ENCODE results near the gene TMEM263. TPM values are rescaled to one million over a fixed set of nuclear protein-coding genes. Genes with fewer than 3 reads are reported as not detected.
"Not testable (repeated sequence)": the region's sequence is repeated elsewhere in the genome, so short reads cannot be mapped to it uniquely, and the experiment has no call there.

TMEM263 gene
- total and polyA plus RNA-seq, 2 experiments from 2014 or later, result 7.1 to 10.4 TPM

DNA sequence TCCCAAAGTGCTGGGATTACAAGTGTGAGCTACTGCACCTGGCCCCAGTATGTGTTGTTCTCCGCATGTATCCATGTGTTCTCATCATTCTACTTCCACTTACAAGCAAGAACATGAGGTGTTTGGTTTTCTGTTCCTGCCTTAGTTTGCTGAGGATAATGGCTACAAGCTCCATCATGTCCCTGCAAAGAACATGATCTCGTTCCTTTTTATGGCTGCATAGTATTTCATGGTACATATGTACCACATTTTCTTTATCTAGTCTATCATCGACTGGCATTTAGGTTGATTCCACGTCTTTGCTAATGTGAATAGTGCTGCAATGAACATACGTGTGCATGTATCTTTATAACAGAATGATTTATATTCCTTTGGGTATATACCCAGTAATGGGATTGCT lies 40.4 kb downstream of the TMEM263 start:
- peaks cover 15% of the 10 kb centered on the region for H3K36me3 Mint-ChIP-seq (ENCODE audit: low read depth)
- not testable (repeated sequence) for H3K4me1 Mint-ChIP-seq; ATAC-seq; H3K27me3 Mint-ChIP-seq (ENCODE audit: insufficient read depth, low read depth, poor library complexity); H4K20me1 ChIP-seq (replicated peaks; ENCODE audit: insufficient read depth); H3K36me3 ChIP-seq (ENCODE audit: insufficient read depth); H3K4me2 ChIP-seq; DNase-seq (ENCODE audit: low spot score); H3K4me3 Mint-ChIP-seq; H3F3A ChIP-seq (replicated peaks; ENCODE audit: low read depth); H3K27me3 ChIP-seq (ENCODE audit: insufficient read depth); H3K4me3 ChIP-seq; H3K9me2 ChIP-seq (ENCODE audit: insufficient read depth); H3K4me1 ChIP-seq (ENCODE audit: insufficient read depth); H2AFZ ChIP-seq; H3K27ac ChIP-seq (ENCODE audit: low read depth); H3K9me3 Mint-ChIP-seq; H3K27ac Mint-ChIP-seq; H3K79me2 ChIP-seq (replicated peaks; ENCODE audit: insufficient read depth)

DNA sequence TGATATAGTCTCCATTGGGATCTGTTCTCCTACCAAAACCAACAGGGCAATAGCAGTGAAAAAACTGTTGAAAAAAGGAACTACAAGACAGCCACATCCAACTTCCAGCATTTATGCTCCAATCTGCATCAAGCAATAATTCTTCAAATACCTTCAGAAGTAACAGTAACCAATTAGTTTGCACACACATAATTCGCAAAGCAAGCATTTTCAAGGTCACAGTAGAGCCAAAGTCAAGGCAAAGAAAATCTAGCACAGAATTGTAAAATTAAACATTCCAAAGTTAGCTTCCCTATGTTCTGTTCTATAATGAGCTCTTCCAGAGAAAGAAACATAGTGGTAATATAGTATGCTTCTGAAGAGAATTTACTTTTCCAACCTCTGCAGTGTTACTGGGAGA lies 42.2 kb downstream of the TMEM263 start:
- Histone ChIP-seq H4K20me1 (replicated peaks; ENCODE audit: insufficient read depth) (no peaks in the 10 kb centered on the region), H3K4me1 (ENCODE audit: insufficient read depth) (no peaks in the 10 kb centered on the region), H3K36me3 (ENCODE audit: insufficient read depth) (no peaks in the 10 kb centered on the region; the same call in 1 of the 2 replicates), H3K79me2 (replicated peaks; ENCODE audit: insufficient read depth) (no peaks in the 10 kb centered on the region), H3F3A (replicated peaks; ENCODE audit: low read depth) (no peaks in the 10 kb centered on the region), H3K9me2 (ENCODE audit: insufficient read depth) (no peaks in the 10 kb centered on the region), H2AFZ (no peak overlapping the region), H3K27ac (ENCODE audit: low read depth) (no peak overlapping the region), H3K4me2 (no peak overlapping the region), H3K27me3 (ENCODE audit: insufficient read depth) (no peaks in the 10 kb centered on the region), H3K4me3 (no peak overlapping the region)
- no peak for TF ChIP-seq NANOG (IDR thresholded peaks at IDR 0.05; ENCODE audit: borderline replicate concordance)
- TF ChIP-seq, protein P1, sequence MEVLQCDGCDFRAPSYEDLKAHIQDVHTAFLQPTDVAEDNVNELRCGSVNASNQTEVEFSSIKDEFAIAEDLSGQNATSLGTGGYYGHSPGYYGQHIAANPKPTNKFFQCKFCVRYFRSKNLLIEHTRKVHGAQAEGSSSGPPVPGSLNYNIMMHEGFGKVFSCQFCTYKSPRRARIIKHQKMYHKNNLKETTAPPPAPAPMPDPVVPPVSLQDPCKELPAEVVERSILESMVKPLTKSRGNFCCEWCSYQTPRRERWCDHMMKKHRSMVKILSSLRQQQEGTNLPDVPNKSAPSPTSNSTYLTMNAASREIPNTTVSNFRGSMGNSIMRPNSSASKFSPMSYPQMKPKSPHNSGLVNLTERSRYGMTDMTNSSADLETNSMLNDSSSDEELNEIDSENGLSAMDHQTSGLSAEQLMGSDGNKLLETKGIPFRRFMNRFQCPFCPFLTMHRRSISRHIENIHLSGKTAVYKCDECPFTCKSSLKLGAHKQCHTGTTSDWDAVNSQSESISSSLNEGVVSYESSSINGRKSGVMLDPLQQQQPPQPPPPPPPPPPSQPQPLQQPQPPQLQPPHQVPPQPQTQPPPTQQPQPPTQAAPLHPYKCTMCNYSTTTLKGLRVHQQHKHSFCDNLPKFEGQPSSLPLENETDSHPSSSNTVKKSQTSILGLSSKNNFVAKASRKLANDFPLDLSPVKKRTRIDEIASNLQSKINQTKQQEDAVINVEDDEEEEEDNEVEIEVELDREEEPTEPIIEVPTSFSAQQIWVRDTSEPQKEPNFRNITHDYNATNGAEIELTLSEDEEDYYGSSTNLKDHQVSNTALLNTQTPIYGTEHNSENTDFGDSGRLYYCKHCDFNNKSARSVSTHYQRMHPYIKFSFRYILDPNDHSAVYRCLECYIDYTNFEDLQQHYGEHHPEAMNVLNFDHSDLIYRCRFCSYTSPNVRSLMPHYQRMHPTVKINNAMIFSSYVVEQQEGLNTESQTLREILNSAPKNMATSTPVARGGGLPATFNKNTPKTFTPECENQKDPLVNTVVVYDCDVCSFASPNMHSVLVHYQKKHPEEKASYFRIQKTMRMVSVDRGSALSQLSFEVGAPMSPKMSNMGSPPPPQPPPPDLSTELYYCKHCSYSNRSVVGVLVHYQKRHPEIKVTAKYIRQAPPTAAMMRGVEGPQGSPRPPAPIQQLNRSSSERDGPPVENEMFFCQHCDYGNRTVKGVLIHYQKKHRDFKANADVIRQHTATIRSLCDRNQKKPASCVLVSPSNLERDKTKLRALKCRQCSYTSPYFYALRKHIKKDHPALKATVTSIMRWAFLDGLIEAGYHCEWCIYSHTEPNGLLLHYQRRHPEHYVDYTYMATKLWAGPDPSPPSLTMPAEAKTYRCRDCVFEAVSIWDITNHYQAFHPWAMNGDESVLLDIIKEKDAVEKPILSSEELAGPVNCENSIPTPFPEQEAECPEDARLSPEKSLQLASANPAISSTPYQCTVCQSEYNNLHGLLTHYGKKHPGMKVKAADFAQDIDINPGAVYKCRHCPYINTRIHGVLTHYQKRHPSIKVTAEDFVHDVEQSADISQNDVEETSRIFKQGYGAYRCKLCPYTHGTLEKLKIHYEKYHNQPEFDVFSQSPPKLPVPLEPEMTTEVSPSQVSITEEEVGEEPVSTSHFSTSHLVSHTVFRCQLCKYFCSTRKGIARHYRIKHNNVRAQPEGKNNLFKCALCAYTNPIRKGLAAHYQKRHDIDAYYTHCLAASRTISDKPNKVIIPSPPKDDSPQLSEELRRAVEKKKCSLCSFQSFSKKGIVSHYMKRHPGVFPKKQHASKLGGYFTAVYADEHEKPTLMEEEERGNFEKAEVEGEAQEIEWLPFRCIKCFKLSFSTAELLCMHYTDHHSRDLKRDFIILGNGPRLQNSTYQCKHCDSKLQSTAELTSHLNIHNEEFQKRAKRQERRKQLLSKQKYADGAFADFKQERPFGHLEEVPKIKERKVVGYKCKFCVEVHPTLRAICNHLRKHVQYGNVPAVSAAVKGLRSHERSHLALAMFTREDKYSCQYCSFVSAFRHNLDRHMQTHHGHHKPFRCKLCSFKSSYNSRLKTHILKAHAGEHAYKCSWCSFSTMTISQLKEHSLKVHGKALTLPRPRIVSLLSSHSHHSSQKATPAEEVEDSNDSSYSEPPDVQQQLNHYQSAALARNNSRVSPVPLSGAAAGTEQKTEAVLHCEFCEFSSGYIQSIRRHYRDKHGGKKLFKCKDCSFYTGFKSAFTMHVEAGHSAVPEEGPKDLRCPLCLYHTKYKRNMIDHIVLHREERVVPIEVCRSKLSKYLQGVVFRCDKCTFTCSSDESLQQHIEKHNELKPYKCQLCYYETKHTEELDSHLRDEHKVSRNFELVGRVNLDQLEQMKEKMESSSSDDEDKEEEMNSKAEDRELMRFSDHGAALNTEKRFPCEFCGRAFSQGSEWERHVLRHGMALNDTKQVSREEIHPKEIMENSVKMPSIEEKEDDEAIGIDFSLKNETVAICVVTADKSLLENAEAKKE (CRISPR knock-in tag; IDR thresholded peaks at IDR 0.05), result no peak
- no peak for TF ChIP-seq POLR2AphosphoS5 (IDR thresholded peaks at IDR 0.05; ENCODE audit: low read depth)
- no peak for TF ChIP-seq ZNF331 (CRISPR knock-in tag; IDR thresholded peaks at IDR 0.05; ENCODE audit: low read depth)
- TF ChIP-seq, protein P2, sequence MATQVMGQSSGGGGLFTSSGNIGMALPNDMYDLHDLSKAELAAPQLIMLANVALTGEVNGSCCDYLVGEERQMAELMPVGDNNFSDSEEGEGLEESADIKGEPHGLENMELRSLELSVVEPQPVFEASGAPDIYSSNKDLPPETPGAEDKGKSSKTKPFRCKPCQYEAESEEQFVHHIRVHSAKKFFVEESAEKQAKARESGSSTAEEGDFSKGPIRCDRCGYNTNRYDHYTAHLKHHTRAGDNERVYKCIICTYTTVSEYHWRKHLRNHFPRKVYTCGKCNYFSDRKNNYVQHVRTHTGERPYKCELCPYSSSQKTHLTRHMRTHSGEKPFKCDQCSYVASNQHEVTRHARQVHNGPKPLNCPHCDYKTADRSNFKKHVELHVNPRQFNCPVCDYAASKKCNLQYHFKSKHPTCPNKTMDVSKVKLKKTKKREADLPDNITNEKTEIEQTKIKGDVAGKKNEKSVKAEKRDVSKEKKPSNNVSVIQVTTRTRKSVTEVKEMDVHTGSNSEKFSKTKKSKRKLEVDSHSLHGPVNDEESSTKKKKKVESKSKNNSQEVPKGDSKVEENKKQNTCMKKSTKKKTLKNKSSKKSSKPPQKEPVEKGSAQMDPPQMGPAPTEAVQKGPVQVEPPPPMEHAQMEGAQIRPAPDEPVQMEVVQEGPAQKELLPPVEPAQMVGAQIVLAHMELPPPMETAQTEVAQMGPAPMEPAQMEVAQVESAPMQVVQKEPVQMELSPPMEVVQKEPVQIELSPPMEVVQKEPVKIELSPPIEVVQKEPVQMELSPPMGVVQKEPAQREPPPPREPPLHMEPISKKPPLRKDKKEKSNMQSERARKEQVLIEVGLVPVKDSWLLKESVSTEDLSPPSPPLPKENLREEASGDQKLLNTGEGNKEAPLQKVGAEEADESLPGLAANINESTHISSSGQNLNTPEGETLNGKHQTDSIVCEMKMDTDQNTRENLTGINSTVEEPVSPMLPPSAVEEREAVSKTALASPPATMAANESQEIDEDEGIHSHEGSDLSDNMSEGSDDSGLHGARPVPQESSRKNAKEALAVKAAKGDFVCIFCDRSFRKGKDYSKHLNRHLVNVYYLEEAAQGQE (IDR thresholded peaks at IDR 0.05; ENCODE audit: unreplicated experiment), result no peak
- no peak for TF ChIP-seq STAT1 (IDR thresholded peaks at IDR 0.05; ENCODE audit: unreplicated experiment)
- TF ChIP-seq ZNF114 (CRISPR knock-in tag; IDR thresholded peaks at IDR 0.05), result no peak
- no peak for TF ChIP-seq JUNB (IDR thresholded peaks at IDR 0.05; ENCODE audit: unreplicated experiment)
- no peak for TF ChIP-seq CREB1 (CRISPR knock-in tag; IDR thresholded peaks at IDR 0.05; ENCODE audit: low read depth)
- ATAC-seq (no peak), DNase-seq (ENCODE audit: low spot score) (no peak)
- H3K4me1 Mint-ChIP-seq, result no peaks in the 10 kb centered on the region
- no peaks in the 10 kb centered on the region for H3K9me3 Mint-ChIP-seq
- H3K27ac Mint-ChIP-seq, result no peak overlapping the region
- H3K4me3 Mint-ChIP-seq, result no peak overlapping the region
- H3K36me3 Mint-ChIP-seq (ENCODE audit: low read depth), result peaks cover 20% of the 10 kb centered on the region
- H3K27me3 Mint-ChIP-seq (ENCODE audit: insufficient read depth, low read depth, poor library complexity), result peaks cover 2% of the 10 kb centered on the region

All from GM23338 (cell line).